Neural progenitor cell (in vitro differentiated cells): ENCODE measurements around the gene CRYBG3.

Source experiments
- EZH2 ChIP-seq: fragments of 200-600 bp; sonication (generic); IDR thresholded peaks from 2 replicates; pipeline ENCODE4 v1.6.1; 2017; ENCODE audit warnings: antibody characterized with exemption, mild to moderate bottlenecking, moderate library complexity
- TF ChIP-seq, protein P1 (sequence below): fragments of 200-600 bp; sonication (generic); IDR thresholded peaks from 2 replicates; pipeline ENCODE4 v1.5.1; 2017; ENCODE audit warnings: antibody characterized with exemption, mild to moderate bottlenecking

GRCh38 chr3:97880267-97880666 lies 58.5 kb downstream of the CRYBG3 start:
- no peak for TF ChIP-seq EZH2
- TF ChIP-seq, protein P1, sequence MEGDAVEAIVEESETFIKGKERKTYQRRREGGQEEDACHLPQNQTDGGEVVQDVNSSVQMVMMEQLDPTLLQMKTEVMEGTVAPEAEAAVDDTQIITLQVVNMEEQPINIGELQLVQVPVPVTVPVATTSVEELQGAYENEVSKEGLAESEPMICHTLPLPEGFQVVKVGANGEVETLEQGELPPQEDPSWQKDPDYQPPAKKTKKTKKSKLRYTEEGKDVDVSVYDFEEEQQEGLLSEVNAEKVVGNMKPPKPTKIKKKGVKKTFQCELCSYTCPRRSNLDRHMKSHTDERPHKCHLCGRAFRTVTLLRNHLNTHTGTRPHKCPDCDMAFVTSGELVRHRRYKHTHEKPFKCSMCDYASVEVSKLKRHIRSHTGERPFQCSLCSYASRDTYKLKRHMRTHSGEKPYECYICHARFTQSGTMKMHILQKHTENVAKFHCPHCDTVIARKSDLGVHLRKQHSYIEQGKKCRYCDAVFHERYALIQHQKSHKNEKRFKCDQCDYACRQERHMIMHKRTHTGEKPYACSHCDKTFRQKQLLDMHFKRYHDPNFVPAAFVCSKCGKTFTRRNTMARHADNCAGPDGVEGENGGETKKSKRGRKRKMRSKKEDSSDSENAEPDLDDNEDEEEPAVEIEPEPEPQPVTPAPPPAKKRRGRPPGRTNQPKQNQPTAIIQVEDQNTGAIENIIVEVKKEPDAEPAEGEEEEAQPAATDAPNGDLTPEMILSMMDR, result no peak
